NCI-H2081 treated with DMSO at 0.1 percent for 48 hours (cell line): ENCODE data around the gene KSR2.

Source experiments
- DNase-seq: peaks from one replicate; lab custom pipeline; 2025; lab: John Stamatoyannopoulos, UW

The KSR2 gene

DNA sequence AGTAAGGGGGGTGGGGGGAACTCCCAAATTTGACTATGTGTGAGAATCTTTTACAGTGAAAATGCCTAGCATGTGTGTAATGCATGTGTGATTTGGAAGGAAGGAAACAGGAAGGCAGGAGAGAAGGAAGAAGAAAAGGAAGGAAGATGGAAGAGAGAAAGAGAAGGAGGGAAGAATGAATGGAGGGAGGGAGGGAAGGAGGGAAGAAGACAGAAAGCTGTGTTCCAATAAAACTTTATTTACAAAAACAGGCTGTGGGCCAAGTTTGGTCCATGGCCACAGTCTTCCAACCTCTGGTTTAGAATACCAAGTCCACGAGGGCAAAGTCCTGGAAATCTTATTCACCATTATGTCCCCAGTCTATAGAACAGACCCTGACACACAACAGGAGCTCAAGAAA, 278.9 kb downstream of the KSR2 start:
- DNase-seq: no peak

DNA sequence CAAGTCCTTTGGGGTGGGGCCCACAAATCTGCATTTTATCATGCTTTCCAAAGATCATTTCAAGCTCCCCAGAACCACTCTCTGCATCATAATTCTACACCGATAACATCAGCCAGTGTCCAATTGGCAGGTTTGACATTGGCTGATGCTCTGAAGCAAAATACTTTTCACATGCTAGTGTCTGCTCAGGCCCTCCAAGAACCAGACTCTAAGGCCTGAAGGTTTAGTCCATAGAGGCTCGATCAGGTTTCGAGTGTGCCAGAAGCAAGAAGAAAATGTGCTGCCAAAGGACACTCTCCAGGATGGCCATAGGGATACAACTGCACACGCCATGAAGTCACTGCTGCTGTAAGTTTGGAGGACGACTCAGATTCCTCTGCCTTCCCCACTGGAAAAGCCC, 280.3 kb downstream of the KSR2 start:
- no peak for DNase-seq

DNA sequence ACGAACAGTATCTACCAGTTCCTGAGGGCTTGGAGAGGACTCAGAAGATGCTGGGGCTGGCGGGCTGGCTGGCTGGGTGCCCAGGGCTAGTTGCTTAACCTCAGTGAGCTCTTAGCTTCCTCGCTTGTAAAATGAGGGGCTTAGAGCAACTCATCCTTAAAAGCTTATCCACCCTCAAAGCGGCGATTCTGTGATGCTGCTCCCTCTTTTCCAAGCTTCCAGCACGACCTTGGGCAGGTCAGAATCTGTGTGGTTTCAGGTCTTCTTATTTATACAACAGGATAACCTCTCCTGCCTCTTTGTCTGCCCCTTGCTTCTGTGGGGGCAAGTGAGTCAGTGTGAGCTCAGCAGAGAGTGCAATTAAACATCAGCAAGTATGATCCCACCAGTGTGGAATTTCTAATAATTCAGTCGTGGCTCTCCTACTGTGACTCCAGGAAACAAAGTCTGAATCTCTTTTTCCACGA, 281.8 kb downstream of the KSR2 start:
- no peak for DNase-seq

DNA sequence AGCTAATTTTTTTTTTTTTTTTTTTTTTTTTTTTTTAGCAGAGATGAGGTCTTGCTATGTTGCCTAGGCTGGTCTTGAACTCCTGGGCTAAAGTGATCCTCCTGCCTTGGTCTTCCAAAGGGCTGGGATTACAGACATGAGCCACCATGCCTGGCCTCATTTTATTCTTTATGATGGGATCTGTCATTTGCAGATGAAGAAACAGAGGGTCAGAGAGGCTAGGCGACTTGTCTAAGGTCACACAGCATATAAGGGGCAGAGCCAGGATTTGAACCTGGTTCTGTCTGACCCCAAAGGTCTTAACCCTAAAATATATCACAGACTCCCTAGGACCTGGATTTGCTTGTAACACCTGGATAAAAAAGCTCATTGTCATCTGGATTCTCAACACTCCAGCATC, 282.6 kb downstream of the KSR2 start:
- no peak for DNase-seq

DNA sequence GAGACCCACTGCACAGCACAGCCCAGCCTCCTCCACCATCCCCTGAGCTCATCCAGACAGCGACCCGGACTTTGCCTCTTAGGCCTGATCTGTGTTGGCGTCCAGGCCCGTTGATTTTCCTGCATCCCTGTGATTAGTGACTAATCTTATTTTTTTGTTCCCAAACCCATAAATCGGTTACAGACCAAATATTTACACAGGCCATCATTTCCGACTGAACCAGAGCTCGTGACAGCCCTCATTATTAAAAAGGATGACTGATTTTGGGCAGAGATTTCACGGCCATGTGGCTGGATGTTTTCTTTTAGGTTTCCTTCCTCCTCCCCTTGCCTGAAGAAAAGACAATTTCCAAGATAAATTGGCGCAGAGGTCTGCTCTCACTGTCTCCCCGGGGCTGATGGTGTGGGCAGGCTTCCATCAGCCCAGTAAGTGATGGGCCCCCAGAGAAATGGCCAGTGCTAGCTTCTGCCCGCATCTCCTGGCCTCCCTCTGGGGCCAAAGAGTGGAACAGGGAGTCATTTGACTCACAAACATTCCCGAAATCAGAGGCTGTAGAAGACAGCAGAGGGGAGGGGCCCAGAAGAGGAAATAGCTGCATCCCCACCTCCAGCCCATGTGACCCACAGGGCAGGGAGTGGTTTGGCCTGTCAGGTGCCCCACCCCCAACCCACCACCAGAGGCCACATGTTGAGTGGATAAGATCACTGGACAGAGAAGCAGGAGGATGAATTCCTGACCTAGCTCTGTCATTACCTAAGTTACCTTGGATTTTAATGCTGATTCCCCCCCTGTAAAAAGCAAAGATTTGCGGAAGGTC, 283.5 kb downstream of the KSR2 start:
- DNase-seq: no peak

DNA sequence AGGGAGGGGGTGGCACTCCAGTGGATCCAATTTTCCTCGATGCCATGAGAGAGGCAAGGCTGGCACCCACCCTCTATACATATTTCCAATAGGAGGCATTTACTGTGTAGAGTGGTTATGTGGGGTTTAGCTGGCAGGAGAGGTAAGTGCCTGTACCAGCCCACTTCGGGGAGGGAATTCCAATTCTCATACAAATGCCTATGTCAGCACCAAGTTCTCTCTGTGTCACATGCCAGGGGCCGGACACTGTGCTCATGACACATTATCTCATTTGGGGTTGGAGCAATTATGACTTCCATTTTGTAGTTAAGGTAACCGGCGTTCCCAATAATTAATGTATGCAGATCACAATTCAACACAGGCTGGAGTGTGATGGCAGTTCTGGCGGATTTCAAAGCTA, 284.3 kb downstream of the KSR2 start:
- no peak for DNase-seq

DNA sequence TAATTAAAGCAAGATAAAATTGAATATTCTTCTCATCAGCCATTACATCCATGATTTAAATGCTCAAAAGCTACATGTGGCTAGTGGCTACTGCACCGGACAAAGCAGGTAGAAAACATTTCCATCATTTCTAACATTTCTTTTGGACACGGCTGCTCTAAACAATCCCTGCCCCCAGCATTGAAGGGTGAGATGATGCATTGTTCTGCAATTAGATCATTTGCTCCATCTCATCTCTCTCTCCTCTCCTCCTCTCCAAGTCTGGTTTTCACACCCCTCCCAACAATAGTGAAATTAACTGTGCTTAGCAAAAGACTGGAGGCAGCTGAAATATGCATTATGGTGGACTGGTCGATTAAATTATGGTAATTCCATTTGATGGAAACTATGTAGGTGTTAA, 288.5 kb downstream of the KSR2 start:
- DNase-seq: no peak

DNA sequence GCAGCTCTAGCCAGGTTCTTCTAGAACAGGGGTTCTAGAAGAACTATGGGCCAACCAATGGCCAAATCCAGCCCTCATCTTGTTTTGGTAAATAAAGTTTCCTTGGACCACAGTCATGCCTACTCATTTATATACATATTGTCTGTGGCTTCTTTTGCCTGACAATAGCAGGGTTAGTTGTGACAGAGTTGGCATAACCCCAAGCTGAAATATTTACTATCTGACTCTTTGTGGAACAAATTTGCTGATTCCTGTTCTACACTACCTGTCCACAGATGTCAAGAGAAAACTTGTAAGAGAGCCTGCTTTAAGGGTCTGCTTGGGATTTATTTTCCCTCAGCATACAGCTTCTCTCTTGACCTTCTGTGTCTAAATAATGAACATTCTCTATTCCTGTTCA, 289.0 kb downstream of the KSR2 start:
- DNase-seq: no peak

DNA sequence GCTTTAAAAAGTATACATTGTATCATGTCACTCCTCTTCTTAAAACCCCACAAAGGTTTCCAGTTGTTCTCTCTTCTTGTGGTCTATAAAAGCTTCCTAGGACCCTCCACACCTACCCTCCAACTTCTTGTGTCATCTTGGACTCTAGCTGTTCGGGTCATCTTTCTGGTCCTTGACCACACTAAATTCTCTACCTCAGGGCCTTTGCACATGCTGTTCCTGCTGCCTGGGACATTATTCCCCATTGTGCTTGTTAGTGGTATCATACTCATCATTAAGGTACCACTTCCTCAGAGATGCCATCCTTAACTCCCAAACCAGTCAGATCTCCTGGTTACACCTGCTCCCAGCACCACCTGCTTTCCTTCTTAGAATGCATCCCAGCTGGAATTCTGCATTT, 294.0 kb downstream of the KSR2 start:
- DNase-seq: no peak

DNA sequence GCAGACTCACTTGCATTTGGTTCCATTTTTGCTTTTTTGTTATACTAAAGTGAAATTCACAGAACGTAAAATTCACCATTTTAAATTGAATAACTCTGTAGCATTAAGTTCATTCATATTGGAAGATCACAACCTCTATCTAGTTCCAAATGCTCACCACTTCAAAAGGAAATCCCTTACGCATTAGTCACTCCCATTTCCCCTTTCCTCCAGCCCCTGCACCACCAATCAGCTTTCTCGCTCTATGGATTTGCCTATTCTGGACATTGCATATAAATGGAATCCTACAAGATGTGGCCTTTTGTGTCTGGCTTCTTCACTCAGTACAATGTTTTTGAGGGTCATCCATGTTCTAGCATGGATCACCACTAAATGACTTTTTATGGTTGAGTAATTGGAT, 294.5 kb downstream of the KSR2 start:
- DNase-seq: no peak

DNA sequence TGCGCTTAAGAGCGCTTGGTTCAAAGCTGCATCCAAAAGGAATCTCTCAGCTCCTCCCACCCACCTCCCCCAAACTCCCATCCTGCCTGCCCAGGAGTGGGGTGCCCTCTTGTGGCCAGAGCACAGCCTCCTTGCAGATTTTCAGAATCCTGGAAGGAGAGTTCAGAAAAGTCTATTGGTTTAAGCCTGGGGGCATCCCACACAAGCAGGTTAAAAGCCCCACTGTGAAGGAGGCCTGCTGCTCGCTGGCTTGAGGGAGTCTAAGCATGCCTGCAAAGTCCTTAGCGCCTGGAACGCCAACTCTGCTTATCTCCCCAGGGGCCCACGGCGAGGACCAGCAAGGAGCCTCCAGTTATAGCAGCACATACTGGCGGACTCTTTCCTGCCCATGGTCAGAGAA, 297.1 kb downstream of the KSR2 start:
- no peak for DNase-seq

DNA sequence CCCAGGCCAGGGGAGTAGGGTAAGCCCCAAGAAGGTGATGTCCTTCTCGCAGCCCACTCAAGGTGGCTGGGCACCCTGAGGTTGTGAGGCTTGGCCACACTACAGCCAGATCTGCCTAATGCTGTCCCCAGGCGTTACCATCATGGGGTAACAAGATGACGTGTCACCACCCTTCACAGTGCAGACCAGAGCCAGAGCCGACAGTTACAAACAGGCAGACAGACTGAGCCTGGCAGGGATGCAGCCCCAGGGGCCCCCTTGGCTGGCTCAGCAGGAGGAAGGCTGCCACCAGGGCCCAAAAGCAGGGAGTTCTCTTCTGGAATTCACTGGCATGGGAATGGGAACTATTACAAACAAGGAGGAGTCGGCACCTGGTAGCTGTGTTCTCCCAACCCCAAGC, 304.6 kb downstream of the KSR2 start:
- DNase-seq: no peak

DNA sequence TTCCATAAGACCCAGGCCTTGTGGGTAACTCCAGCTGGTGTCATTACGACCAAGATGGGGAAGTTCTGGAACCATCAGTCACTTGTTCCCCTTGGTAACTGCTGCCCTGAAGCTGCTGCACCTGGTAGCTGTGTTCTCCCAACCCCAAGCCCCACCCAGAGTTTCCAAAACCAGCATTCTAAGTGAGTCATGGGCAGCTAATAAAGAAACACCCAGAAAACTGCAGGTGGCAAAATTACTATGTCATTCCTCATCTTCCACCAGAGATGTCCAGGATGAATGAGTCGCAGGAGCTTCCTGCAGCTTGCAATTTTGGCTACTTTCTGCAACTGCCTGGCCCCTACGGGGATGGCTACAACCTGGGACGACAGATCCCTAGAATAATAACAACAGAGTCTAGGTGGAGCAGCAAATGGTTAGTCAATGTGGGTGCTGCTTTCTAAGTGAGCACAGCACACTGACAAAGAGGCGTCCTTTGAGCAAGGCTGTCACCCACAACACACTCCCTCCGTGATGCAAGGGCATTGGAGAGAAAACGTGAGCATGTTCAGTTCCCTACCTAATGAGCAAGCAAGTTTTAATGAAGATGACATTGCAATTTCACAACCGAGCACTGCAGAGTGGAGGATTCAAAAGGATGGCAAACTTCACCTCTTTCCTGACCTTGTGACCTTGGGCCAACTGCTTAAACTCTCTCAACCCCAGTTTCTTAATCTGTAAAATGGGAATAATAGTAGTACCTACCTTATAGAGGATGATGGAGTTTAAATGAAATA, 306.0 kb downstream of the KSR2 start:
- DNase-seq: no peak

DNA sequence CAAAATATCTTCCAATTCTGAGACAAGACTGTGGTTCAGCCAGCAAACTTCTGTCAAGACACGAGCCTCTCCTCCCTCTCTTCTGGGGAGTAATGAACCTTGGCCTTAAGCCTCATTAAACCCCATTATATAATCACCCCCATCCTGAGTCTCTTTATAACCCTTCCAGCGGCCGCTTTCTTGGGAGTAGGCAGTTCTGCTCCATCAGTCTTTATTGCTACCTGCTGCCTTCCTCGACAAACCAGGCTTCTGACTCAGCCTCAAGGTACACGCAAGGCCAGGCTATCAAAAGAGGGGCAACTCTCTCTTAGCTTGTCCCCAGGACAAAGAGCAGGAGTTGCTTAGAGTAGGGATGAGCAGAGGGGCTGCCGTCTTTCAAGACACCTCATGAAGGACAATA, 306.6 kb downstream of the KSR2 start:
- DNase-seq: no peak

DNA sequence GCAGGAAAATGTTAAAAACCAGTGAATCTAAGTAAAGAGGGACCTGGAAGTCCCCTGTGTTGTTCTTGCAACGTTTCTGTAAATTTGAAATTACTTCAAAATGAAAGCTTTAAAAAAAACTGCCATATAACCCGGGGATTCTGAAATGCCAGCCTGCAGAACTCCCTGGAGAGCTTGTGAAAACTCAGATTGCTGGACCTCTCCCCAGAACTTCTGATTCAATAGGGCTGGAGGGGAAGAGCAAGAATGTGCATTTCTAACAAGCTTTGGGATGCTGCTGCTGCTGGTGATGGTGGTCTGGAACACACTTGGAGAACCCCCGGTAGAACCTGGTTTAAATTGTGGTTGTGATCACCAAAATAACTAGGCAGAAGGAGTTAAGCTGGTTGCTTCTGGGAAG, 307.3 kb downstream of the KSR2 start:
- no peak for DNase-seq

DNA sequence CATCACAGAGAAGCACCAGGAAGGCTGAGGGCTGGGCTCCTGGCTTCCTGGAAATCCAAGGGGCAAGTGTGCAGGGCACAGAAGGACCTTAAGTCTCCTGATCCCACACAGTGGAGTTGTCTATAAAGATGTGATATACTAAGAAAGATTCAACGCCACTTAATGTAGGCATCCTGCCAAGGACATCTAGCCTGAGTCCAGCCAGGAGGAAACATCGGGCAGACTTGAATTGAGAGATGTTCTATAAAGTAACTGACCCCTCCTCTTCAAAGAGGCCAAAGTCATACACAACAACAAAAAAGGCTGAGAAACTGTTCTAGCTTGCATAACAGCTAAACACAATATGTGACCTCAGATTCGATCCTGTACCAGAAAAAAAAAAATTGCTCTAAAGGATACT, 307.9 kb downstream of the KSR2 start:
- no peak for DNase-seq

DNA sequence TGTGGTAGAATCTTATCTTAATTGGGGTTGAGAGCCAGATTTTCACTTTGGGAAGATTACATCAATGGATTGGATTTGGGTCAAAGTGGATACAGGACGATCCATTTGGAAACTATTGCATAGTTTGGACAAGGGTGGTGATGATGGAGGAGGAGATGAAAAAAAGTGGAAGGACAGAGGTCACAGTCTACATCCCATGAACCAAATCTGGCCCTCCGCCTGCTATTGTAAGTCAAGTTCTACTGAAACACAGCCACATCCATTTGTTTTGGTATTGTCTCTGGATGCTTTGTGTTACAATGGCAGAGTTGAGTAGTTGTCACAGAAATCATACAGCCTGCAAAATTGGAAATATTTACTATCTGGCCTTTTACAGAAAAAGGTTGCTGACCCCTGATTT, 310.6 kb downstream of the KSR2 start:
- DNase-seq: no peak

DNA sequence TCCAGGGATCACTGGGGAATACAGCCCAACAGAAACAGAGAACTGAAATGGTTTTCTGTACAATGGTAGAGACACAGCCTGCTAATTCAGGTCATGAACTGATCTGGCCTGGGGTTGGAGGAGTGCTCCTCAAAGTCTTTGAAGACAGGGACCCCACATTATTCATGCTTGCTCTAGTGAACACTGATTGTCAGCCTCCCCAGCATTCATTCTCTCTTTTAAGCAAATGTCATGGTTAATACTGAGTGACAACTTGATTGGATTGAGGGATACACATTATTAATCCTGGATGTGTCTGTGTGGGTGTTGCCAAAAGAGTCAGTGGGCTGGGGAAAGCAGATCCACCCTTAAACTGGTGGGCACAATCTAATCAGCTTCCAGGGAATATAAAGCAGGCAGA, 319.0 kb downstream of the KSR2 start:
- DNase-seq: no peak

DNA sequence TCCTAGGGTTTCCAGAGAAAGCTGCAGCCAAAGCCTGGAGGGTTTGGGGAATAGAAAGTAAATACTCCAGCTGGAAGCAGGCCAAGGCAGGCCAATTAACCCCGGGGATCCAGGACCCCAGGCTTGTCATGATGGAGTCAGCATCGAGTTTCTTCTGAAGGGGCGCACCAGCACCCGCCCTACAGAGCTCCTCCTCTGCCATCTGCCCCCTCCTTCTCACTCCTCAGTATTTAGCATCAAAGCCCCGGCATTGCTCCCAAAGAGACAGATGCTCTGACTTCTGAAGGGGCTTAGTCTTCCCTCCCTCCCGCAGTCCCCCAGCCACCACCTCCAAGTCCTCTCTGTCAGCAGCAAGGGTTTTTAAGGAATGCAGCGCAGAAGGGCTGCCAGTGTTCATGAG, 322.3 kb downstream of the KSR2 start:
- DNase-seq: no peak

DNA sequence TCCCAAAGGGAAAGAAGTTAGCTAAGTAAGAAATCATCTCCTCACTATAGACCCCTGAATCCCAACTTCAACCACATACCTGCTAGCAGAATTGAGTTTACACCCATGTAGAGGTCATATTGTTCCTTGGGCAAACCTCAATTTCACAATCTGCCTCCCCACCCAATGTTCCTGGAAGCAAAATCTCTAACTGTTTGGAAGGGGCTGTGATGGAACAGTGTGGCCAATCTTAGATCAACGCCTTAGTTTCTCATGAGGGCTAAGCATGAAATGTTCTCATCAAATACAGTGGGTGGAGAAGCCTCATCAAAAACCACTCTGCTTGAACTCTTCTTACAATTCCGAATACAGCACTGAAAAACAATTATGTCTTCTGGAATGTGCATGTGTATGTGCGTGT, 323.3 kb downstream of the KSR2 start:
- DNase-seq: no peak

DNA sequence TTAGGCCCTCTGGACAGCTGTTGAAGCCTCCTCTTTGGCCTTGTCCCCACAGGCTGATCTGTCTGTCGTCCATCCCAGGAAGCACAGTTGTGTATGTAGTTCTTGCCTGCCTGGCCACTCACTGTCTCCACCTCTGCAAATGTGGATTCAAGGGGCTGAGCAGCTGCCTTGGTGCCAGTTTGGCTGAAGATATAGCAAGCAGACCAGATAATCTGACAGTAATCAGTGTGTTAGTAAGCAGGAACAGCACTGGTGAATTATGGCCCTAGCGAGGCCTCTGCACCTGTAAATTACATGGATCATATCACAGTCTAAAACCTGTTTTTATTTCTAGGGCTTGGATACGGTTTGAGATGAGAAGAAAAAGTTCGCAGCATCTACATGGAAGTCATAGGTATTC, 324.8 kb downstream of the KSR2 start:
- no peak for DNase-seq

DNA sequence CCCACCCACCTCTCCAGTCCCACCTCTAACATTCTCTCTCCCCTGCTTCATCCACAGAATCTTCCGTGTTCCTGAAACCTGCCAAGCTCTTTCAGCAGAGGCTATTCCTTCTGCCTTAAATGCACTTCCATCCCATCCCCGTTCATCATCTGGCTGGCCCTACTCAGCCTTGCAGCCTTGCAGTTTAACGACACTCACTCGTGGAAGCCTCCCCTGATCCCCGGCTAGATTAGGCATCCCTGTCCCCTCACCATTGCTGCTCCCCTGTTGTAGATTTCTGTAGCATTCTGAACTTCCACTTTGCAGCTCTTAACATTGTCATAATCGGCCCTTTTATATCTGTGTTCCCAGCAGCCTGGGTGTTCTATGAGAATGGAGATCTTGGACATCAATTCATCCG, 326.9 kb downstream of the KSR2 start:
- no peak for DNase-seq

DNA sequence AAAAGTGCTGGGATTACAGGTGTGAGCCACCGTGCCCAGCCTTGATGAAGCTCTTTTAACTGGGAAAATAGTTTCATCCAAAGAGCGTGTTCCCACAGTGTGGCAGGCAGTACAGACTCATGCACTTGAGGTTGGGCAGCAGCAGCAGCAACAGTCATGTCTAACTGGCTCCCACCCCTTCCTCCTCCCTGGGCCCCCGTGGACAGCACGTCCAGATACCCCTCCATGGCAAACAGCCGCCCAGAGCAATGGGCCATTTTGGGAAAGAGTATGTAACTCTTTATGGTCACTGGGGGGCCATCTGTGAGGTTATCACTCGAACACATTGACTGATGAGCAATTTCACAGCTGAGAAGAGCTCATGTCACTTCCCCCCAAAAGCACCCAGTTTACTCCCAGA, 328.3 kb downstream of the KSR2 start:
- no peak for DNase-seq

DNA sequence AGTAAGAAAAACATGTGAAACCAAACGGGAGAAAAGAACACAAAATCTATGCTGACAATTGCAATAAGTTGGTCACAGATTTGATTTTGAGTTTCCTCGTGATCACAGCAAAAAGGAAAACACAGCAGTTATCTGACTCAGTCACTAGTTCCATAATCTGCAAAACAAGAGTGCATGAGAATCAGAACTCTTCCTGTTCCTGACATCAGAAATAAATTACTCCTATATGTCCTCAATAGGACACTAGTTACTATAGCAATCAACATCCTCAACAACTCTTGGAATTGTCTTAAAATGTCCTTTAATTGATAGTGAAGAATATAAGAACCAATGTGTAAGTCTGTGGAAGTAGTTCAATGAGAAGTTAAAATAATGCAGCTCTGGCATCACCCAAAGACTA, 339.3 kb downstream of the KSR2 start:
- DNase-seq: no peak
